SU-DHL-6 (cell line): ENCODE data around the gene TUBB.

Source experiments
- H2AFZ ChIP-seq: fragments of 200-600 bp; sonication (generic); 2 replicates; pipeline ENCODE4 v1.6.1; 2014; ENCODE audit warnings: low read depth, mild to moderate bottlenecking, moderate library complexity, mixed read lengths, antibody characterized with exemption, low read length; ENCODE audit not compliant: severe bottlenecking
- H3F3A ChIP-seq: fragments of 200-600 bp; shearing (Covaris generic); 2 replicates; pipeline ENCODE4 v1.6.0; 2016; ENCODE audit warnings: antibody characterized with exemption, mild to moderate bottlenecking; ENCODE audit not compliant: insufficient read depth
- H3K27ac ChIP-seq: fragments of 200-600 bp; sonication (generic); 2 replicates; pipeline ENCODE4 v1.5.1; 2016; ENCODE audit warnings: low read depth, mild to moderate bottlenecking, low read length, moderate library complexity, mixed read lengths
- H3K27me3 ChIP-seq: fragments of 200-600 bp; sonication (generic), shearing (Covaris generic); 2 replicates; pipeline ENCODE4 v1.6.0; 2014; ENCODE audit warnings: mild to moderate bottlenecking, low read length
- H3K36me3 ChIP-seq: fragments of 200-600 bp; sonication (generic); 2 replicates; pipeline ENCODE4 v1.6.1; 2014; ENCODE audit warnings: mild to moderate bottlenecking, low read length, mixed read lengths
- H3K4me2 ChIP-seq: fragments of 300-600, 200-600 bp; shearing (Covaris generic), sonication (generic); 2 replicates; pipeline ENCODE4 v1.6.0; 2014; ENCODE audit warnings: low read length, low read depth, mild to moderate bottlenecking; ENCODE audit not compliant: poor library complexity, severe bottlenecking
- H3K4me3 ChIP-seq: fragments of 200-600 bp; sonication (generic); 2 replicates; pipeline ENCODE4 v1.5.1; 2014; ENCODE audit warnings: antibody characterized with exemption, low read length, mild to moderate bottlenecking, mixed read lengths; ENCODE audit not compliant: insufficient read depth, poor library complexity, severe bottlenecking
- H3K79me2 ChIP-seq: fragments of 200-600 bp; sonication (generic); 2 replicates; pipeline ENCODE4 v1.6.1; 2014; ENCODE audit warnings: mild to moderate bottlenecking, low read length, moderate library complexity; ENCODE audit not compliant: insufficient read depth
- H3K9ac ChIP-seq: fragments of 200-600 bp; sonication (generic); 2 replicates; pipeline ENCODE4 v1.7.0; 2014; ENCODE audit warnings: mild to moderate bottlenecking, low read length
- H3K9me2 ChIP-seq: fragments of 200-600 bp; sonication (generic); replicated peaks from 2 replicates; pipeline ENCODE4 v1.6.1; 2014; ENCODE audit warnings: low read length; ENCODE audit not compliant: insufficient read depth
- H3K9me3 ChIP-seq: fragments of 200-600 bp; sonication (generic); 2 replicates; pipeline ENCODE4 v1.6.1; 2014; ENCODE audit warnings: low read length, mixed read lengths; ENCODE audit not compliant: insufficient read depth
- H4K20me1 ChIP-seq: fragments of 200-600 bp; sonication (generic); 2 replicates; pipeline ENCODE4 v1.6.1; 2014; ENCODE audit warnings: low read depth, mild to moderate bottlenecking, antibody characterized with exemption, low read length, moderate library complexity, mixed read lengths
- EZH2phosphoT487 ChIP-seq: fragments of 200-600 bp; sonication (generic), shearing (Covaris generic); conservative IDR thresholded peaks from 2 replicates; pipeline ENCODE4 v1.6.1; 2018; ENCODE audit warnings: mild to moderate bottlenecking, antibody characterized with exemption, low read length, moderate library complexity, mixed read lengths
- TF ChIP-seq, protein P1 (sequence below): fragments of 200-600 bp; sonication (generic); IDR thresholded peaks from one replicate; pipeline ENCODE4 v1.5.1; 2017; ENCODE audit warnings: antibody characterized with exemption, mild to moderate bottlenecking, low read length, moderate library complexity; ENCODE audit not compliant: insufficient read depth, poor library complexity, severe bottlenecking

Gene TUBB

DNA sequence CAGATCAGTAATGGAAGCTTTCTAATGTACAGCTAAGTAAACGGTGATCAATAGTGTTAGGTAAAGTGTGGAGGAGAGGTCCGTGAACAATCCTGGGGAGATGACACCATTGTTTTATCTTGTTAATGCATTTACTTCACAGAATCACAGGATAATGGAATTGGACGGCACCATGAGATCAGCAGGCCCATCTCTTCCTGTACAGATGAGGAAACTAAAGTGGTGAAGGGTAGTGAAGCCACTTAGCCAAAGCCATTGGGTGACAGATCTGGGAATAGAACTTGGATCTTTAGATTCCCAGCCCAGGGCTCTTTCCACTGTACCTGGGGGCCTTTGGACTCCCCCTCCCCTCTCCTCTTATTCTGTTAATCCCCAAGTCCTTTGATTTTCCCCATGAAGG is 50.4 kb downstream of the TUBB start:
- Histone ChIP-seq H4K20me1 (no peaks in the 10 kb centered on the region), H3K4me2 (no peak overlapping the region), H3K79me2 (no peaks in the 10 kb centered on the region), H3K9me3 (no peaks in the 10 kb centered on the region), H3K36me3 (no peaks in the 10 kb centered on the region), H3K9ac (no peak overlapping the region), H3K27me3 (no peaks in the 10 kb centered on the region), H3F3A (no peaks in the 10 kb centered on the region), H2AFZ (no peak overlapping the region), H3K9me2 (no peaks in the 10 kb centered on the region), H3K27ac (no peak overlapping the region), H3K4me3 (no peak overlapping the region)
- TF ChIP-seq, protein P1, sequence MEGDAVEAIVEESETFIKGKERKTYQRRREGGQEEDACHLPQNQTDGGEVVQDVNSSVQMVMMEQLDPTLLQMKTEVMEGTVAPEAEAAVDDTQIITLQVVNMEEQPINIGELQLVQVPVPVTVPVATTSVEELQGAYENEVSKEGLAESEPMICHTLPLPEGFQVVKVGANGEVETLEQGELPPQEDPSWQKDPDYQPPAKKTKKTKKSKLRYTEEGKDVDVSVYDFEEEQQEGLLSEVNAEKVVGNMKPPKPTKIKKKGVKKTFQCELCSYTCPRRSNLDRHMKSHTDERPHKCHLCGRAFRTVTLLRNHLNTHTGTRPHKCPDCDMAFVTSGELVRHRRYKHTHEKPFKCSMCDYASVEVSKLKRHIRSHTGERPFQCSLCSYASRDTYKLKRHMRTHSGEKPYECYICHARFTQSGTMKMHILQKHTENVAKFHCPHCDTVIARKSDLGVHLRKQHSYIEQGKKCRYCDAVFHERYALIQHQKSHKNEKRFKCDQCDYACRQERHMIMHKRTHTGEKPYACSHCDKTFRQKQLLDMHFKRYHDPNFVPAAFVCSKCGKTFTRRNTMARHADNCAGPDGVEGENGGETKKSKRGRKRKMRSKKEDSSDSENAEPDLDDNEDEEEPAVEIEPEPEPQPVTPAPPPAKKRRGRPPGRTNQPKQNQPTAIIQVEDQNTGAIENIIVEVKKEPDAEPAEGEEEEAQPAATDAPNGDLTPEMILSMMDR: no peak
- no peak for TF ChIP-seq EZH2phosphoT487

DNA sequence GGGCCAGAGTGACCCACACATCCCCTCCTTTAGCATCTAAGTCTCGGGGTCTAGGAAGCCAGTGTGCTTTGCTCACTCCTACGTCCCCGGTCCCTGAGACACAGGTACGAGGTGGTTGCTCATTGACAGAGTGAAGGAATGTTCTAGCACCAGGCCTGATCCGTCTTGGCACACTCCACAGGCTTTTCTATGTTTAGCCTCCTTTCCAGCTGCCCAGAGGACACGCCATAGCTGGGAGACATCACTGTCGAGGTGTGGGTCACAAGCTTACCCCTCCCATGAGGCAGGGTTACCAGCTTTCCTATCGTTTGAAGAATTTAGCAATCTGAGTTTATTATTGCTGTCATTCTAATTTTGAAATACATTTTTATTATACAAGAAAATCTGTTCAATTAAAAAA is 54.5 kb downstream of the TUBB start:
- no peaks in the 10 kb centered on the region for H3K9me3 ChIP-seq
- no peaks in the 10 kb centered on the region for H4K20me1 ChIP-seq
- H3K9ac ChIP-seq: no peak overlapping the region
- no peak overlapping the region for H3K4me2 ChIP-seq
- TF ChIP-seq EZH2phosphoT487: no peak
- TF ChIP-seq, protein P1: no peak
- H2AFZ ChIP-seq: no peak overlapping the region
- H3K36me3 ChIP-seq: no peaks in the 10 kb centered on the region
- H3K79me2 ChIP-seq: no peaks in the 10 kb centered on the region
- H3K4me3 ChIP-seq: no peak overlapping the region
- H3K9me2 ChIP-seq: no peaks in the 10 kb centered on the region
- no peaks in the 10 kb centered on the region for H3F3A ChIP-seq
- H3K27ac ChIP-seq: no peak overlapping the region
- H3K27me3 ChIP-seq: no peaks in the 10 kb centered on the region
